ENCODE measurements around the gene MED16.

The MED16 gene

GRCh38 chr19:928471-929202 is 35.6 kb upstream of the MED16 start:
- no peak for DNase-seq (ENCODE audit: low spot score)

DNA sequence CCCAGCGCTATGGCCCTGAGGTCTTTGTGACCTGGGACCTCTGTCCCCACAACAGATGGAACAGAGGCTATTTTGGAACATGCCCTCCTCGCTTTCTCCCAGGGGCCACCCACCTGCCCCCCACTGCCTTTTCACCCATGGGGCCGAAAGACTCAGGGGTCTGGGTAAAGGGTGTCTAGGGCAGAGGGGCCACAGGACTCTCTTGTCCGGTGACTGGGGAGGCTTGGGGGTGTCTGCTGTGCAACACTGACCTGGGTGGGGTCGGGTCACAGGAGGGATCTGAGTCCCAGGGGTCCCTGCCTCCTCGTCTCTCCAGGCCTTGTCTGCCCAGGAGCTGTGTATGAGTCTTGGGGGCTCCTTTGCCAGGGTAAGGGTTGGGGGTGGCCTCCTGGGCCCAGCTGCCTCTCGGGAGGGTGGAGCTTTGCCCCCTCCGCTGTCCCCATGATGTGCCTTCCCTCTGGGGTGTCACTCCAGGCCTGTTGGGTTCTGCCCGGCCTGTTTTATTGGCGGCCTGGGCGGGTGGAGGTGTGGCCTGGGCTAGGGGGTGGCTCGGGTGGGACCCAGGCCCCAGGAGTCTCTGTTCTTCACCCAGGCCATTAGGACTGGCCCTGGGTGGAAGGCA is 34.9 kb upstream of the MED16 start:
- no peak for DNase-seq (ENCODE audit: low spot score)

GRCh38 chr19:927351-927779 is 34.4 kb upstream of the MED16 start:
- no peak for DNase-seq (ENCODE audit: low spot score)

GRCh38 chr19:926589-927350 is 33.8 kb upstream of the MED16 start:
- DNase-seq (ENCODE audit: low spot score) = peak; percentile 83

- DNase-seq (ENCODE audit: low spot score) = no peak
Measured at GRCh38 chr19:926323-926588, 33.3 kb upstream of the MED16 start.

- peak; percentile 87 for DNase-seq (ENCODE audit: low spot score)
Measured at GRCh38 chr19:925526-926322, 32.7 kb upstream of the MED16 start, which contains the start of gene ARID3A. Gene ARID3A (plus strand): TSS chr19:926035. CDS start chr19:929529, 3,494 bp downstream.

DNA sequence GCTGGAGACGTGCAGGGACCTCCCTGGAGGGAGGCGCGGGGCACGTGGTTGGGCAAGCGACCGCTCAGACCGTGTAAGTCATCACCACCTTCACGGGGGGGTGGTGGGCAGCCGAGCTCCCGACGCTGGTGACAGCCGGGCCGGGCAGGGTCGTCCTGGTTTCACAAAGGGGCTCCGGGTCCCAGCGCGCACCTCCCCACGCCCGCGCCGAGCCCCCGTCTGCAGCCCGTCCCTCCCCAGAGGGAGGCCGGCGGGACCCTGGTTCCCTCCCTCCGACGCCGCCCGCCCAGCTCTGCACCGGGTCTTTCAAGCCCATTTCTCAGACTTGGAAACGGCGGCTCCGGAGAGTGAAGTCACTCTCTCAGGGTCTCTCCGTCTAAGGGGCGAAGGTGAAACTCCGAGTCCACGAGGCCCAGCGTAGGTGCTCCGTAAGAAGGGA is 32.1 kb upstream of the MED16 start:
- DNase-seq (ENCODE audit: low spot score) = peak; percentile 13

DNA sequence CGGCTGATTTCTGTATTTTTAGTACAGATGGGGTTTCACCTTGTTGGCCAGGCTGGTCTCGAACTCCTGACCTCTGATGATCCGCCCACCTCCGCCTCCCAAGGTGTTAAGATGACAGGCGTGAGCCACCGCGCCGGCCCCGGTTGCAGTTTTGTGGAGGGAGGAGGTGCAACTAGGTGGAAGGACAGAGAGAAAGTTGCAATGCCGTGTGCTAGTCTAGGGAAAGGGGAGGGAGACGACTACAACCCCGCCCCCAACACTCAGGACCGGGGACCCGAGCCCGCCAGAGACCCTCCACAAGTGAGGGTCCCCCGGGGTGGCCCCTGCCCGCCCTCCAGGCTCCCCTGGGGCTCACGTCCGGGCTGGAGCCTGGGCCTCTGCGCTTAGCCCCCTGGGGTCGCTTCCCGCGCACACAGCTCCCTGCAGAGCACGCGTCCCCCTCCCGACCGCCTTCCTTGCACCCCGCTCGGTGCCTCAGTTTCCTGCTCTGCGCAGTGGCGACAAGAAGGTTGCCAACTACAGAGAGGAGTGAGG is 31.6 kb upstream of the MED16 start:
- no peak for DNase-seq (ENCODE audit: low spot score)

GRCh38 chr19:920051-920864 is 27.3 kb upstream of the MED16 start:
- DNase-seq (ENCODE audit: low spot score) = peak; percentile 78

- DNase-seq (ENCODE audit: low spot score) = peak; percentile 60
Measured at GRCh38 chr19:919199-920050, 26.4 kb upstream of the MED16 start.

DNA sequence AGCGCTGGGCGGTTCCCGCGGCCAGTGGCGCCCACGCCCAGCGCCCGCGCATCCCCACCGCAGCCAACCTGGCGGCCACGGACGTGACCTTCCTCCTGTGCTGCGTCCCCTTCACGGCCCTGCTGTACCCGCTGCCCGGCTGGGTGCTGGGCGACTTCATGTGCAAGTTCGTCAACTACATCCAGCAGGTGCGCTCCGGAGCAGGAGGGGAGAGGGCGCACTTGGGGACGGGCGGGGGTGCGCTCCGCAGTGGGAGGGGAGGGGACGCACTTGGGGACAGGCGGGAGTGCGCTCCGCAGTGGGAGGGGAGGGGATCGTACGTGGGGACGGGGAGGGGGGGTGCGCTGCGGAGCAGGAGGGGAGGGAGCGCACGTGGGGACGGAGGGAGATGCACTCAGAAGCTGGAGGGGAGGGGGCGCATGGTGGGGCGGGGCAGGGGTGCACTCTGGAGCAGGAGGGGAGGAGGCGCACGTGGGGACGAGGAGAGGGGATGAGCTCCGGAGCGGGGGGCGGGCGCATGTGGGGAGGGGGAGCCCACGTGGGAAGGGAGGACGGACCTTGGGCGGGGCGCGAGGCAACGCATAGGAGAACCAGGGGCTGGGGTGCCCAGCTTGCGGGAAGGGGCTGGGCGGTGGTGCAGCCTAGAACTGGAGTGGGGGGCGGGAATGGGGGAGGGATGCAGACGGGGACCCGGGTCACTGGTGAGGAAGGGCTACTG is 25.7 kb upstream of the MED16 start:
- no peak for DNase-seq (ENCODE audit: low spot score)

GRCh38 chr19:918152-918437 is 25.1 kb upstream of the MED16 start:
- DNase-seq (ENCODE audit: low spot score) = no peak

DNA sequence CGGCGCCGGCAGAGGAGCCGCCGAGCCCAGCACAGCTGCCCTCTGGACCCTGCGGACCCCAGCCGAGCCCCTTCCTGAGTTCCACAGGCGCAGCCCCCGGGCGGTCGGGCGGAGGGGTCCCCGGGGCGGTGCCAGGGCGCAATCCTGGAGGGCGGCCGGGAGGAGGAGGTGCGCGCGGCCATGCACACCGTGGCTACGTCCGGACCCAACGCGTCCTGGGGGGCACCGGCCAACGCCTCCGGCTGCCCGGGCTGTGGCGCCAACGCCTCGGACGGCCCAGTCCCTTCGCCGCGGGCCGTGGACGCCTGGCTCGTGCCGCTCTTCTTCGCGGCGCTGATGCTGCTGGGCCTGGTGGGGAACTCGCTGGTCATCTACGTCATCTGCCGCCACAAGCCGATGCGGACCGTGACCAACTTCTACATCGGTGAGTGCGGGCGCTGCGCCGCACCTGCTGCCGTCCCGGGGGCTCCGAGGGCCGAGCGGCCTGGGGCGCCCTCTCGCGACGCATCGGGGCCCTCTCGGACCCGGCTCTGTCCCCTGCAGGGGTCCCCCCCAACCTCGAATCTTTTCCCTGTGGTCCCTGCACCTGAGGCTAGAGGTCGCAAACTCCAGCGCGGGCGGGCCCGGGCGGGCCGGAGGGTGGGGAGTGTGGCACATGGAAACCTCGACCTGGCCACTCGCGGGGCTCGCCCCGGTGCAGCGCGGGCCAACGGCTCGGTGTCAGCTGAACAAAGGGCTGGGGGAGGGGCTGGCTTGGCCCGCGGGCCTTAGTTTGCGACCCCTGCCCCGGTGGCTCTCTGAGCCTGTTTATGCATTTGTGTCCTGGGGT is 24.6 kb upstream of the MED16 start, which contains the start of gene KISS1R:
Gene KISS1R (plus strand): TSS at position 11 of the 829 bp plus-strand sequence. CDS start 170 bp downstream, at position 181.
- peak; percentile 61 for DNase-seq (ENCODE audit: low spot score)

DNA sequence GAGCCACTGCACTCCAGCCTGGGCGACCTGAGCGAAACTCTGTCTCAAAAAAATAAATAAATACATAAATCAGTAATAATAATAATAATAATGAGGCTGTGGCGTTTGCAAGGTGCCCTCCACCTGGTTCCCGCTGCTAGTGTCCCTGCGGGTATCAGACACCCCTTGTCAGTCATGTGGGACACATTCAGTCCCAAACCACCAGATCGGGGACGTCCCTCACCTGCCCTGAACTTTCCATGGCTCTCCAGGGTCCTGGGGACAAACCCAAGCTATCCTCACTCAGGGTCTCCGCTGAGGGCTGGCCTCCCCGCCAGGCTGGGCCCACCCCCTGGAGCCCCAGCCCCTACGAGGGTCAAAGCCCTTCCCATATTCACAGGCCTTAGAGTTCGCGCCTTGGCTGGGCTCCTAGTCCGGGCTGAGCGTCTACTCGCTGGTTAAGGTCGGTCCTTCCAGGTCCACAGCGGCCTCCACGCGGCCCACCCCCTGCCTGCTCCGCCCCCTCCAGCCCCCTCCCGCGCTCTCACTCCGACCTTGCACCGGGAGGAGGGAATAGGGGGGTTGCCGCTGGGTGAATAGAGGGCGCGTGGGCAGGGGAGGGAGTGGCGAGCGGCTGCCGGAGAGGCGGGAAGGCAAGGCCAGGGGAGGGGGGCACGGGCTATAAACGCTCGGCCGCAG is 23.8 kb upstream of the MED16 start:
- no peak for DNase-seq (ENCODE audit: low spot score)

DNA sequence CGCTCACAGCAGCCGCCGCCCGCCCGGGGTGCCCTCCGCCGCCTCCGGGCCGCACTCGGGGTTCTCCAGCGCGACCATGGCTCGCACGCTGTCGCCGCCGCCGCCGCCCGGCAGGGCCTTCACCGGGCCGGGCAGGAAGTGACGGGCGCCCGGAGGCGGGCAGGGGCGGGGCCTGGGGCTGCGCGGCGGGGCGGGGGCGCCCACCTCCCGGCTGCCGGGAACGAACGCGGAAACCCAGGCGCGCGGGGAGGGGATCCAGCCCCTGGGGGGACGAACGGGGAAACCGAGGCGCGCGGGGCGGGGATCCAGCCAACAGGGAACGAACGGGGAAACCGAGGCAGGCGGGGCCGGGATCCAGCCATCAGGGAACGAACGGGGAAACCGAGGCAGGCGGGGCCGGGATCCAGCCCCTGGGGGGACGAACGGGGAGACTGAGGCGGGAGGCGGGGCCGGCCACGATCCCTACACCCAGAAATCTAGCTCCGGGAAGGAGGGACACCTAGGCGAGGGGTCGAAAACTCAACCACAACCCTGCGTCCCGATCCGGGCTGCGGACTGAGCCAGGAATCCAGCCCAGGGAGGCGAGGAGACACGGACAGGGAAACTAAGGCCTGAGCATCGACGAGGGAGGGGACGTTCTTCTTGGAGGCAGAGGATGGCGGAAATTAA is 20.2 kb upstream of the MED16 start, which contains the start of gene R3HDM4:
Gene R3HDM4 (minus strand): TSS at position 140 of the 669 bp plus-strand sequence. CDS start 62 bp downstream, at position 78.
- DNase-seq (ENCODE audit: low spot score) = peak; percentile 90

- DNase-seq (ENCODE audit: low spot score) = peak; percentile 55
Measured at GRCh38 chr19:912181-913079, 19.4 kb upstream of the MED16 start.

Data from germinal center (tissue), 1 donor.